Suppressor macrophage treated with lipopolysaccharide for 4 hours (primary cell): Measurements from ENCODE around the gene FBLL1.
A peak's percentile ranks its signal among the peaks of the same experiment; 100 is the strongest.
"Not testable (repeated sequence)": the region's sequence is repeated elsewhere in the genome, so short reads cannot be mapped to it uniquely, and the experiment has no call there.

Experiments used
- DNase-seq: peaks from one replicate; pipeline ENCODE4 v3.0.0-alpha.2; 2020

FBLL1 gene

GRCh38 chr5:168553377-168554130 is 24.4 kb downstream of the FBLL1 start:
- no peak for DNase-seq

GRCh38 chr5:168557389-168557788 is 28.3 kb downstream of the FBLL1 start:
- DNase-seq: no peak

GRCh38 chr5:168562279-168562678 is 33.2 kb downstream of the FBLL1 start:
- DNase-seq: no peak

GRCh38 chr5:168563959-168564358 is 34.9 kb downstream of the FBLL1 start:
- DNase-seq: no peak

GRCh38 chr5:168568738-168569137 is 39.6 kb downstream of the FBLL1 start:
- no peak for DNase-seq

- DNase-seq: no peak
Observed at GRCh38 chr5:168570490-168571328, 41.6 kb downstream of the FBLL1 start.

GRCh38 chr5:168573663-168574062 is 44.6 kb downstream of the FBLL1 start:
- not testable (repeated sequence) for DNase-seq

- not testable (repeated sequence) for DNase-seq
Observed at GRCh38 chr5:168574156-168574555, 45.1 kb downstream of the FBLL1 start.

GRCh38 chr5:168575391-168576372 is 46.6 kb downstream of the FBLL1 start:
- DNase-seq: no peak

- peak; percentile 33 for DNase-seq
Observed at GRCh38 chr5:168578006-168578405, 48.9 kb downstream of the FBLL1 start.

GRCh38 chr5:168578538-168579487 is 49.7 kb downstream of the FBLL1 start, which contains the start of gene PANK3:
Gene PANK3 (minus strand): TSS chr5:168579368. CDS start chr5:168579283, 85 bp downstream.
- DNase-seq: peak; percentile 91

- DNase-seq: peak; percentile 98
Observed at GRCh38 chr5:168579488-168580226, 50.6 kb downstream of the FBLL1 start.

- no peak for DNase-seq
Observed at GRCh38 chr5:168580227-168580508, 51.1 kb downstream of the FBLL1 start.
